ENCODE data around the gene ELF4. TPM values are rescaled to one million over a fixed set of nuclear protein-coding genes. Genes with fewer than 3 reads are reported as not detected.

Gene ELF4
- total RNA-seq, 4 donors from 2014 or later = 6.2 to 9.9 (median 9.4) TPM

DNA sequence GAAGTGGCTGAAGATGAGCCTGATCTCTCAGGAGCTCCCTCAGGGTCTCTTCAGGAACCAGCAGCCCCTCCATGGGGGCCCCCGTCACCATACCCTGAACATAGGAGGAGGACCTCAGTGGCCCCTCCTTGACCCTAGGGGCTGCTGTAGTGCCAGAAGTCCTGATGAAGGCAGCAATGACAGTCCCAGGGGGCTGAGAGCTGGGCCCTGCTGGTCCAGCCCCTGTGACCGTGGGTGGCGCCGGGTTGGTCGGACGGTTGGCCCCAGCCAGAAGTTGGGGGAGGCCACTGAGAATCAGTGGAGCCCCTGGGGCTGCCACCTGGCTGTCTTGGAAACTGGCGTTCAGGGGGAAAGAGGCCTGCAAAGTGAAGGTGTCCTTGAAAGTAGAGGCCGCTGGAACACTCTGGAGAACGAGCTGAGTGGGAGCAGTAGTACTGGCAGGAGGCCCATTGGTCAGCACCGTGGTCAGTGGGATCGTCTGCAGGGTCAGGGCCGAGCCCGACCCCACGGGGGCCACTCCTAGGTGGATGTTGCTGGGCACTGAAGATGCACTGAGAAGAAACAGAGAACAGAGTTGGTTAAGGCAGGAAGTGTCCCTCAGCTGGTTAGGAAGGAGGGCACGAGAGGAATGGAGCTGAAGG is 43.2 kb downstream of the ELF4 start:
- Histone ChIP-seq H3K27ac (replicated peaks in 1 of 4) (no peak overlapping the region), H3K4me1 (no peaks in the 10 kb centered on the region), H3K36me3 (peaks cover 6 to 51% (median 43%) of the 10 kb centered on the region in 4 donors), H3K27me3 (no peaks in the 10 kb centered on the region), H3K9me3 (no peaks in the 10 kb centered on the region), H3K4me3 (no peak overlapping the region)
- 80% methylated on average over 13 of the region's 15 CpGs for WGBS
- TF ChIP-seq POLR2AphosphoS5 (IDR thresholded peaks at IDR 0.05) = no peak
- no peak for TF ChIP-seq POLR2A (IDR thresholded peaks at IDR 0.05; ENCODE audit: low read depth)
- no peak for TF ChIP-seq EP300 (IDR thresholded peaks at IDR 0.05)
- TF ChIP-seq, protein P1, sequence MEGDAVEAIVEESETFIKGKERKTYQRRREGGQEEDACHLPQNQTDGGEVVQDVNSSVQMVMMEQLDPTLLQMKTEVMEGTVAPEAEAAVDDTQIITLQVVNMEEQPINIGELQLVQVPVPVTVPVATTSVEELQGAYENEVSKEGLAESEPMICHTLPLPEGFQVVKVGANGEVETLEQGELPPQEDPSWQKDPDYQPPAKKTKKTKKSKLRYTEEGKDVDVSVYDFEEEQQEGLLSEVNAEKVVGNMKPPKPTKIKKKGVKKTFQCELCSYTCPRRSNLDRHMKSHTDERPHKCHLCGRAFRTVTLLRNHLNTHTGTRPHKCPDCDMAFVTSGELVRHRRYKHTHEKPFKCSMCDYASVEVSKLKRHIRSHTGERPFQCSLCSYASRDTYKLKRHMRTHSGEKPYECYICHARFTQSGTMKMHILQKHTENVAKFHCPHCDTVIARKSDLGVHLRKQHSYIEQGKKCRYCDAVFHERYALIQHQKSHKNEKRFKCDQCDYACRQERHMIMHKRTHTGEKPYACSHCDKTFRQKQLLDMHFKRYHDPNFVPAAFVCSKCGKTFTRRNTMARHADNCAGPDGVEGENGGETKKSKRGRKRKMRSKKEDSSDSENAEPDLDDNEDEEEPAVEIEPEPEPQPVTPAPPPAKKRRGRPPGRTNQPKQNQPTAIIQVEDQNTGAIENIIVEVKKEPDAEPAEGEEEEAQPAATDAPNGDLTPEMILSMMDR (IDR thresholded peaks at IDR 0.05) = no peak
- DNase-seq (ENCODE audit: extremely low spot score) = no peak
- intact Hi-C loops (cut with DNase I) = loop anchor here (10.0 kb wide), 1 partner anchor 222 kb away; the partner anchor contains the start of gene ZDHHC9

DNA sequence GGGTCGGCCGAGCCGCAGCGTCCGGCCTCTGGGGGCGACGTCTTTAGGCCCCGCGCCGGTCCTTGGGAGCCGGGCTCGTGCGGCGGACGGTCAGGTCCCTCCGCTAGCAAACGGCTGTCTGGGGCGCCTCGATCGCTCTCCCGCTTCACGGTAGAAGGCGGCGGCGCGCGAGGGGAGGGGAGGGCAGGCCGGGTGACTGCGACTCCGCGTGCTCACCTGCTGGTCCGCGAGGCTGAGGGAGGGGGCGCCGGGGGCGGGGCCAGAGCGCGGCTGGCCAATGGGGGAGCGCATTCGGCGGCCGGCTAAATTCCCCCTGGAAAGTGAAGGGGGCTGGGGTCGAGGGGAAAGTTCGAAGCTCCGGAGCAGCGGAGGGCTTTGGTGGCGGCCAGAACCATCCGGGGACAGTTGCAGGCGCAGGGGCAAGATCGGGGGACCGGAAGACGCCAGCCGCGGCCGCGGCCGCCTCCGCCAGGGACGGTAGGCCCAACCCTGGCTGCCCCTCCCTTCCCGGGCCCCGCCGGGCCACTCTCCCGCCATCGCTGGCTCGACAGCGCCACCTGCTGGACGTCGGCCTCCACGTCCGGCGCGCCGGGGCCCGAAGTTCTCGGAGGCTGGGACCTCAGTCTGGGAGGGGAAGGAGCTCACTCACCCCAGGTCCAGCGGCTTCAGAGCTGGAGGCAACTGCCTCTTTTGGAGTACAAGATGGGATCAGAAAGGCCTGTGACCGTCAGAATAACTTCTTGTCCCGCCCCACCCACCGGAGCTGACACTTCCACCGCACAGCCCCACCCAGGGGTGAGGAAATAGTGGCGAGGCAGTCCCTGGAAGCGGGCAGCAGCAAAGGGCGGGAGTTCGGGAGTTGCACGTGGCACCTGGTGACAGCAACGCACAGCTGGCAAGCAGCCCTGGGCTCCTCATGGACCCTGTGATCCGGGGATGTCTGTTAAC is 49.9 kb downstream of the ELF4 start:
- peaks cover 0 to 31% (median 15%) of the 10 kb centered on the region in 4 donors for H3K4me1 ChIP-seq
- no peaks in the 10 kb centered on the region for H3K27me3 ChIP-seq
- peak overlapping the region; percentile 66 to 75 (median 72) for H3K27ac ChIP-seq (replicated peaks in 1 of 4)
- no peaks in the 10 kb centered on the region for H3K9me3 ChIP-seq
- H3K36me3 ChIP-seq = peaks cover 0 to 11% (median 1%) of the 10 kb centered on the region in 4 donors
- intact Hi-C loops (cut with DNase I) = loop anchor here (2.0 to 10.0 kb wide), 2 partner anchors 134 to 216 kb away; partner anchors contain the start of gene ZDHHC9
- 40% methylated on average over 46 of the region's 87 CpGs for WGBS
- no peak for DNase-seq (ENCODE audit: extremely low spot score)
- H3K4me3 ChIP-seq = peak overlapping the region; percentile 55 to 62 (median 58)
- TF ChIP-seq POLR2A (IDR thresholded peaks at IDR 0.05; ENCODE audit: low read depth) = no peak
- TF ChIP-seq, protein P1 (IDR thresholded peaks at IDR 0.05) = peak; percentile 82 to 90 (median 83)
- TF ChIP-seq POLR2AphosphoS5 (IDR thresholded peaks at IDR 0.05) = peak; percentile 32 to 37
- no peak for TF ChIP-seq EP300 (IDR thresholded peaks at IDR 0.05)

- DNase-seq (ENCODE audit: extremely low spot score) = no peak
- intact Hi-C loops (cut with DNase I) = loop anchor here (10.0 kb wide), 1 partner anchor 454 kb away; no protein-coding TSS in a partner anchor
- H3K9me3 ChIP-seq = no peaks in the 10 kb centered on the region
- H3K27me3 ChIP-seq = no peaks in the 10 kb centered on the region
- no peak overlapping the region for H3K4me3 ChIP-seq
- peak overlapping the region in 1 of 4 donors; percentile 66 for H3K27ac ChIP-seq (replicated peaks in 1 of 4)
- TF ChIP-seq EP300 (IDR thresholded peaks at IDR 0.05) (no peak), POLR2AphosphoS5 (IDR thresholded peaks at IDR 0.05) (no peak), POLR2A (IDR thresholded peaks at IDR 0.05; ENCODE audit: low read depth) (no peak)
- TF ChIP-seq, protein P1 (IDR thresholded peaks at IDR 0.05) = no peak
- 62% methylated on average over 7 of the region's 7 CpGs for WGBS
- H3K36me3 ChIP-seq = peaks cover 0 to 18% (median 4%) of the 10 kb centered on the region in 4 donors
- peaks cover 0 to 45% (median 33%) of the 10 kb centered on the region in 4 donors for H3K4me1 ChIP-seq
Observed at GRCh38 chrX:130058652-130059051, 51.6 kb downstream of the ELF4 start.

- WGBS = 73% methylated on average over 9 of the region's 9 CpGs
- H3K36me3 ChIP-seq = peaks cover 0 to 32% (median 17%) of the 10 kb centered on the region in 4 donors
Observed at GRCh38 chrX:130057209-130057608, 53.1 kb downstream of the ELF4 start.

More at GRCh38 chrX:130057209-130057608, 53.1 kb downstream of the ELF4 start:
- intact Hi-C loops (cut with DNase I) = loop anchor here (10.0 kb wide), 1 partner anchor 452 kb away; no protein-coding TSS in a partner anchor
- TF ChIP-seq EP300 (IDR thresholded peaks at IDR 0.05) = no peak
- TF ChIP-seq, protein P1 (IDR thresholded peaks at IDR 0.05) = no peak
- TF ChIP-seq POLR2A (IDR thresholded peaks at IDR 0.05; ENCODE audit: low read depth) = no peak
- TF ChIP-seq POLR2AphosphoS5 (IDR thresholded peaks at IDR 0.05) = no peak
- H3K9me3 ChIP-seq = no peaks in the 10 kb centered on the region
- peaks cover 0 to 51% (median 36%) of the 10 kb centered on the region in 4 donors for H3K4me1 ChIP-seq
- no peaks in the 10 kb centered on the region for H3K27me3 ChIP-seq
- no peak overlapping the region for H3K27ac ChIP-seq (replicated peaks in 1 of 4)
- H3K4me3 ChIP-seq = no peak overlapping the region
- DNase-seq (ENCODE audit: extremely low spot score) = no peak

Measured in esophagus muscularis mucosa (tissue), 4 donors.